ENCODE data around the gene GRK1.

GRK1 gene

GRCh38 chr13:113632706-113633484 lies 34.1 kb upstream of the GRK1 start:
- no peak for DNase-seq (ENCODE audit: low read depth in 4 of 4, low spot score in 1 of 4)

GRCh38 chr13:113633485-113633873 lies 33.5 kb upstream of the GRK1 start:
- DNase-seq (ENCODE audit: low read depth in 4 of 4, low spot score in 1 of 4): no peak

GRCh38 chr13:113634279-113635047 lies 32.6 kb upstream of the GRK1 start:
- no peak for DNase-seq (ENCODE audit: low read depth in 4 of 4, low spot score in 1 of 4)

GRCh38 chr13:113635048-113635420 lies 32.0 kb upstream of the GRK1 start:
- no peak for DNase-seq (ENCODE audit: low read depth in 4 of 4, low spot score in 1 of 4)

- no peak for DNase-seq (ENCODE audit: low read depth in 4 of 4, low spot score in 1 of 4)
Observed at GRCh38 chr13:113635709-113636108, 31.3 kb upstream of the GRK1 start.

GRCh38 chr13:113636266-113636963 lies 30.6 kb upstream of the GRK1 start:
- DNase-seq (ENCODE audit: low read depth in 4 of 4, low spot score in 1 of 4): no peak

- no peak for DNase-seq (ENCODE audit: low read depth in 4 of 4, low spot score in 1 of 4)
Observed at GRCh38 chr13:113637262-113638160, 29.5 kb upstream of the GRK1 start.

GRCh38 chr13:113638173-113638746 lies 28.8 kb upstream of the GRK1 start:
- DNase-seq (ENCODE audit: low read depth in 4 of 4, low spot score in 1 of 4): no peak

- DNase-seq (ENCODE audit: low read depth in 4 of 4, low spot score in 1 of 4): no peak
Observed at GRCh38 chr13:113638806-113639205, 28.2 kb upstream of the GRK1 start.

GRCh38 chr13:113639616-113640262 lies 27.3 kb upstream of the GRK1 start:
- DNase-seq (ENCODE audit: low read depth in 4 of 4, low spot score in 1 of 4): no peak

- no peak for DNase-seq (ENCODE audit: low read depth in 4 of 4, low spot score in 1 of 4)
Observed at GRCh38 chr13:113641426-113641825, 25.6 kb upstream of the GRK1 start.

- no peak for DNase-seq (ENCODE audit: low read depth in 4 of 4, low spot score in 1 of 4)
Observed at GRCh38 chr13:113642563-113642962, 24.5 kb upstream of the GRK1 start.

GRCh38 chr13:113643593-113643992 lies 23.4 kb upstream of the GRK1 start:
- DNase-seq (ENCODE audit: low read depth in 4 of 4, low spot score in 1 of 4): no peak

- DNase-seq (ENCODE audit: low read depth in 4 of 4, low spot score in 1 of 4): no peak
Observed at GRCh38 chr13:113644800-113645199, 22.2 kb upstream of the GRK1 start.

- DNase-seq (ENCODE audit: low read depth in 4 of 4, low spot score in 1 of 4): no peak
Observed at GRCh38 chr13:113645329-113645728, 21.7 kb upstream of the GRK1 start.

- DNase-seq (ENCODE audit: low read depth in 4 of 4, low spot score in 1 of 4): no peak
Observed at GRCh38 chr13:113646376-113646775, 20.6 kb upstream of the GRK1 start.

- DNase-seq (ENCODE audit: low read depth in 4 of 4, low spot score in 1 of 4): no peak
Observed at GRCh38 chr13:113646921-113647340, 20.1 kb upstream of the GRK1 start.

- no peak for DNase-seq (ENCODE audit: low read depth in 4 of 4, low spot score in 1 of 4)
Observed at GRCh38 chr13:113647351-113648215, 19.4 kb upstream of the GRK1 start.

GRCh38 chr13:113648216-113648610 lies 18.8 kb upstream of the GRK1 start:
- no peak for DNase-seq (ENCODE audit: low read depth in 4 of 4, low spot score in 1 of 4)

All from stimulated activated CD4-positive, alpha-beta T cell treated with anti-CD3 and anti-CD28 coated beads, Interleukin-1b, Interleukin-23, amount 100 ng/mL, for 24 hours (primary cell).